Measurements from ENCODE around the gene CPT1C. TPM values are rescaled to one million over a fixed set of nuclear protein-coding genes. Genes with fewer than 3 reads are reported as not detected.

The CPT1C gene
- polyA plus RNA-seq, 3 donors from 2014 or later, result not detected

DNA sequence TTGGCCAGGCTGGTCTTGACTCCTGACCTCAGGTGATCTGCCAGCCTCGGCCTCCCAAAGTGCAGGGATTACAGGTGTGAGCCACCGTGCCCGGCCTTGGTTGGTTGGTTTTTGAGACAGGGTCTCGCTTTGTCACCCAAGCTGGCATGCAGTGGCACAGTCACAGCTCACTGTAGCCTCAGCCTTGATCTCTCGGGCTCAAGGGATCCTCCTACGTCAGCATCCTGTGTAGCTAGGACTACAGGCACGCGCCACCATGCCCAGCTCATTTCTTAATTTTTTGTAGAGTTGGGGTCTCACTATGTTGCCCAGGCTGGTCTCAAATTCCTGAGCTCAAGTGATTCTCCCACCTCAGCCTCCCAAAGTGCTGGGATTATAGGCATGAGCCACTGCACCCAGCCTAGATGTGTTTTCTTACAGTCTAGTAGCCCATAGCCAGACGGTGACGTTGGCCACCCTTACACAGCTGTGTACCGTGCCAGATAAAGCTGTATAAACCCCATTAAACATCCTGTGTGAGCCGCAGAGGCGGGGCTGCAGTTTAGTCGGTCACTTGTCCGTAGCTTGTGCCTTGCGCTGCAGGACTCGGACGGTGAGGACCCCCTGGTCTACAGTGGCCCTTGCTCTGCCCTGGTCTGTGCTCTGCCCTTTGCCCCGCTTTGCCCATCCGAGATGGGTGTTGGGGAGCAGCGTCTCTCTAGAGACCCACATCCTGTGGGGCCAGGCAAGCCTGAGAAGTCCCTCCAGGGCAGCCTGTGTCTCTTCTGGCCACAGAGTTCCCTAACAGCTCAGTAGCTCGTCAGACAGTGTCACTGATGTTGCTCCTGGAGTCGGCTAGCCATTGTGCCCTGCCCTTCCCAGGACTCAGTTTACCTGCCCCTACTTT is 35.1 kb upstream of the CPT1C start:
- H3K27ac Mint-ChIP-seq, result peak overlapping the region; percentile 81 to 99 (median 96)
- H3K4me1 Mint-ChIP-seq, result peaks cover 18 to 20% of the 10 kb centered on the region in 2 donors
- peaks cover 2 to 7% (median 5%) of the 10 kb centered on the region in 3 donors for H3K27me3 Mint-ChIP-seq (ENCODE audit: low read depth in 3 of 3)
- H3K36me3 Mint-ChIP-seq, result peaks cover 4 to 11% (median 6%) of the 10 kb centered on the region in 3 donors
- H3K4me3 Mint-ChIP-seq, result peak overlapping the region; percentile 47 to 74 (median 67)
- peak; percentile 61 to 62 (median 61) for DNase-seq
- no peaks in the 10 kb centered on the region for H3K9me3 Mint-ChIP-seq

DNA sequence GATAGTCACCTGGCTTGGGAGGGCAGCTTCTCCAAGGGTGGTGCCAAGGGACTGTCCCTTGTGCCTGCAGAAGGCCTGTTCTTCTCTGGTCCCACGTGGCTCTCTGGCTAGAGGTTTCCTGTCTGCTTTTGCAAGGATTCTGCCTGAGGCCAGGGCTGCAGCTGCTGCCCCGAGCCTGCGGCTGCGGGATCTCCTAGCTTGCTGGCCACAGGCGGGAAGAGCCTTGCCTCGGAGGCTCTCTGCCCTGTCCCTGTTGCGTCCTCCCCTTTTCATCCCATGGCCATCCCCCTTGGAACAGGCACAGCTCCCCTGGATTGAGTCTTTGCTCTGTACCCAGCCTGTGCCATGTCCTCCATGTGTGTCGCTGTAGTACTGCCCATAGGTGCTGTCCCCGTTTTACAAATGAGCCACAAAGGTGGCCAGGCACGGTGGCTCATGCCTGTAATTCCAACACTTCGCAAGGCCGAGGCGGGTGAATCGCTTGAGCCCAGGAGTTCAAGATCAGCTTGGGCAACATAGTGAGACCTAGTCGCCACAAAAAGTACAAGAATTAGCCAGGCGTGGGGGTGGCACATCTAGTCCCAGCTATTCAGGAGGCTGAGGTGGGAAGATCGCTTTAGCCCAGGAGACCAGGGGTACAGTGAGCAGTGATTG is 34.3 kb upstream of the CPT1C start:
- Mint-ChIP-seq H3K27ac (peak overlapping the region; percentile 81 to 99 (median 96)), H3K4me3 (peak overlapping the region in 3 of 5 donors; percentile 1 to 74 (median 69)), H3K9me3 (no peaks in the 10 kb centered on the region), H3K36me3 (peaks cover 4 to 11% (median 6%) of the 10 kb centered on the region in 3 donors), H3K27me3 (ENCODE audit: low read depth in 3 of 3) (peaks cover 2 to 7% (median 5%) of the 10 kb centered on the region in 3 donors), H3K4me1 (peaks cover 18 to 20% of the 10 kb centered on the region in 2 donors)
- DNase-seq, result no peak

DNA sequence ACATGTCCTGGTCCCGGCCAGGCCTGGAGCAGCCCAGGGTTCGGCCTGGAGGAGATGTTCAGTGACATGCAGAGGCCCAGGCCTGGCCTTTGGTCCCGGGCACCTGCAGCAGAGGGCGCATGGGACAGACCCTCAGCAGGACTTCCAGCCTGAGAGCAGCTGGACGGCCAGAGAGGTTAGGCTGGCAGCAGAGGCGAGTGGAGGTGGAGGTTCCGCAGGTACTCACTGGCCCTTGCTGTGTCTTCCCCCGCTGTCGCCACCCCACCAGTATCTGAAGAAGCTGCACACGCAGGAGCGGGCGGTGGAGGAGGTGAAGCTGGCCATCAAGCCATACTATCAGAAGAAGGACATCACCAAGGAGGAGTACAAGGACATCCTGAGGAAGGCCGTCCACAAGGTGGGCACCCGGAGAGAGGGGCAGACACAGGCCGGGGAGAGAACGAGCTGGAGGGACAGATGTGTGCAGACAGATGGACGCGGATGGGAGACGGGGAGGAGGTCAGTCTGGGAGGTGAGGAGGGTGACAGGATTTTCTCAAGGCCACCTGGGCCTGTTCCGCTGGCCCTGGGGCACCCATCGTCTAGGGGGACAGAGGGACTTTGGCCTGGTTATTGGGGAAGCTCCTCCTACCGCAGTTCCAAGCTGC is 33.3 kb upstream of the CPT1C start:
- Mint-ChIP-seq H3K27me3 (ENCODE audit: low read depth in 3 of 3) (peaks cover 3 to 7% (median 5%) of the 10 kb centered on the region in 3 donors), H3K4me1 (peaks cover 18 to 22% of the 10 kb centered on the region in 2 donors), H3K9me3 (no peaks in the 10 kb centered on the region), H3K36me3 (peaks cover 4 to 11% (median 6%) of the 10 kb centered on the region in 3 donors), H3K27ac (peak overlapping the region in 2 of 6 donors; percentile 46 to 67), H3K4me3 (no peak overlapping the region)
- DNase-seq, result no peak

DNA sequence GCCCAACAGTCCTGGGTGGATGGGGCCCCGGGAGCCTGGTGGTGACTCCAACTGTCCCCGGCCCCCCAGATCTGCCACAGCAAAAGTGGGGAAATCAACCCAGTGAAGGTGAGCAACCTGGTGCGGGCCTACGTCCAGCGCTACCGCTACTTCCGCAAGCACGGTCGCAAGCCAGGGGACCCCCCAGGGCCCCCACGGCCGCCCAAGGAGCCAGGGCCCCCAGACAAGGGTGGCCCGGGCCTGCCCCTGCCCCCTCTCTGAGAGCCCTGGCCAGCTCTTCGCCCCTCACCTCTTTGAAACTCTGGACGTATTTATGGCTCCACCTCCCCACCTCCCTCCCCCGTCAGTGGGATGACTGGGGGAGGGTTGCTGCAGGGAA is 32.8 kb upstream of the CPT1C start:
- H3K27ac Mint-ChIP-seq, result peak overlapping the region in 1 of 6 donors; percentile 46
- peaks cover 3 to 7% (median 4%) of the 10 kb centered on the region in 3 donors for H3K27me3 Mint-ChIP-seq (ENCODE audit: low read depth in 3 of 3)
- H3K4me3 Mint-ChIP-seq, result no peak overlapping the region
- peaks cover 4 to 11% (median 6%) of the 10 kb centered on the region in 3 donors for H3K36me3 Mint-ChIP-seq
- DNase-seq, result no peak
- peaks cover 19 to 27% of the 10 kb centered on the region in 2 donors for H3K4me1 Mint-ChIP-seq
- H3K9me3 Mint-ChIP-seq, result no peaks in the 10 kb centered on the region

DNA sequence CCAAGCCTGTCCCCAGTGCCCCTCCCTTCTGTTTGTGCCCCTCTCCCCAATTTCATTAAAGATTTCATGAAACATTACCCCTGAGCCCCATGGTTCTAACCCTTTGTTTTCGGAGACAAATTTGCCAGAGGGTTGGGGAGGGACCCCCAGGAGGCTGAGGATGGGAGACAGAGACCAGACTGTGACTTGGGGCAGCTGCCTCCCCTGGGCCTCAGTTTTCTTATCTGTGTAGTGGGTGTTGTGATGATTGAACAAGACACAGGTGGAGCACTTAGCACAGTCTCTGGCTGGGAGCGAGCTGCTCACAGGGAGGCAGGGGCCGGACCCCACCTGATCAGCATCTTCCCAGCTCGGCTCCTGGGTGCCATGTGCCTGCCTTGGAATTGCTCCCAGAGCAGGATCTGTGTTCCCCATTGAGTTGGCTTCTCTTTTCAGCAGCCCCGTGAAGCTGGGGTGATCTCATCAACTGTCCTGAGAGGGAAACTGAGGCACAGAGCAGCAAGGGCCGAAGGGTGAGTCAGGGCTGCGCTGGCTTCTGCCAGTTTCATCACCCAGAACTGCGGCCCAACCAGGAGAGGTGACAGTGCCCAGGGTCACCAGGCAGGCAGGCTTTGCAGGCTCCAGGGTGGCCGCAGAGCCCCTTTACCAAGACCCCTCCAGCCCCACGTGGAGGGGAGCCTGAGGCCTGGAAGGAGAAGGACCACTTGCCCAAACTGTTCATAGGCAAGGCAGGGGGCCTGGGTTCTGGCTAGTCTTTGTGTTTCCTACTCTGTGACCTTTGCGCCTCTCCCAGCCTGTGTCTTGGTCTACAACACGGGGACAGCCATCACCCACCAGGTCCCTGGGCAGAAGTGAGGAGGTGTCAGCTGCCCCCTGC is 32.1 kb upstream of the CPT1C start:
- Mint-ChIP-seq H3K36me3 (peaks cover 4 to 11% (median 6%) of the 10 kb centered on the region in 3 donors), H3K4me3 (no peak overlapping the region), H3K4me1 (peaks cover 25 to 32% of the 10 kb centered on the region in 2 donors), H3K27ac (peak overlapping the region in 2 of 6 donors; percentile 46 to 53), H3K9me3 (no peaks in the 10 kb centered on the region), H3K27me3 (ENCODE audit: low read depth in 3 of 3) (peaks cover 4 to 10% (median 4%) of the 10 kb centered on the region in 3 donors)
- DNase-seq, result no peak

DNA sequence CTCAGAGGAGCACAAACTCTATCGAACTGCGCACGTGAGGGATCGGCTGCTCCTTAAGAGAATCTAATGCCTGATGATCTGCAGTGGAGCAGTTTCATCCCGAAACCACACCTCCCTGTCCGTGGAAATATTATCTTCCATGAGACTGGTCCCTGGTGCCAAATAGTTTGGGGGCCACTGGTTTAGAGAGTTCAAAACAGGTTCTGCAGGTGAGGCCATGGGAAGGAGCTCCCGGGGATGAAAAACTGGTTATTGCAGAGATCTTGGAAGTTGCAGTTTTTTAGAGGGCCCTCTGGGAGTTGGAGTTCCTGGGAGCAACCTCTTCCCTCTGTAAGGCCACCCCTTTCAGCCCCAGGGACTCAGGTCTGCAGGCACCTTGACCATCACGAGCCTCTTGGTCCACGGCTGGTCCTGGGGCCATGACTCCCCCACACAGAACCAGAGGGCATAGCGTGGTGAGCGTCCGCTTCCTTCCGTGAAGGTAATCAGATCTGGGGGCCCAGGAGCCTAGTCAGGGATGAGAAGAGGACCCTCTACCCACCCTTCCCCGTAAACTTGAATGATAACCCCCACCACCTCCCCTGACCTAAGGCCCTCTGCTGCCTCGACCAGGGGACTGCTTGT is 30.5 kb upstream of the CPT1C start:
- Mint-ChIP-seq H3K27ac (peak overlapping the region in 5 of 6 donors; percentile 15 to 57 (median 21)), H3K36me3 (peaks cover 0 to 4% (median 0%) of the 10 kb centered on the region in 3 donors), H3K27me3 (ENCODE audit: low read depth in 3 of 3) (peaks cover 8 to 13% (median 10%) of the 10 kb centered on the region in 3 donors), H3K4me1 (peaks cover 34 to 35% of the 10 kb centered on the region in 2 donors), H3K4me3 (no peak overlapping the region), H3K9me3 (no peaks in the 10 kb centered on the region)
- DNase-seq, result no peak

DNA sequence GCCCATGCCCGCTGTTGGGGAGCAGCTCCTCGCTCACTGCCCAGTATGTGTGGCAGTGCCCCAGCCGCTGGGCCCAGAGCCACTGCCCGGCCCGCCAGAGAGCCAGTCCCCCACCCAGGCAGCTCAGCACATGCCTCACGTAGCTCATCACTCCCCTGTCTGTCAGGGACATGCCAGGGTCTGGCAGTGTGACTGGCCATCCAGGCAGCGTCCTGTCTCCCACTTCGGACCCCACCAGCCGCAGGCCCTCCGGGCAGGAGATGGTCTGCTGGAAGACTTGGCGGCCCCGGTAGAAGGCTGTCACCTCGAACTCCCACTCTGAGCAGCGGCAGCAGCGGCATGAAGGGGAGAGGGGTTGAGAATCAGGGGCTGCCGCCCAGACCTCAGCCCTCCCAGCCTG is 28.9 kb upstream of the CPT1C start:
- Mint-ChIP-seq H3K27ac (peak overlapping the region in 1 of 6 donors; percentile 39), H3K4me1 (peaks cover 37 to 44% of the 10 kb centered on the region in 2 donors), H3K4me3 (peak overlapping the region in 1 of 5 donors; percentile 18), H3K9me3 (no peaks in the 10 kb centered on the region), H3K27me3 (ENCODE audit: low read depth in 3 of 3) (peaks cover 7 to 14% (median 12%) of the 10 kb centered on the region in 3 donors), H3K36me3 (peaks cover 0 to 4% (median 0%) of the 10 kb centered on the region in 3 donors)
- DNase-seq, result no peak

DNA sequence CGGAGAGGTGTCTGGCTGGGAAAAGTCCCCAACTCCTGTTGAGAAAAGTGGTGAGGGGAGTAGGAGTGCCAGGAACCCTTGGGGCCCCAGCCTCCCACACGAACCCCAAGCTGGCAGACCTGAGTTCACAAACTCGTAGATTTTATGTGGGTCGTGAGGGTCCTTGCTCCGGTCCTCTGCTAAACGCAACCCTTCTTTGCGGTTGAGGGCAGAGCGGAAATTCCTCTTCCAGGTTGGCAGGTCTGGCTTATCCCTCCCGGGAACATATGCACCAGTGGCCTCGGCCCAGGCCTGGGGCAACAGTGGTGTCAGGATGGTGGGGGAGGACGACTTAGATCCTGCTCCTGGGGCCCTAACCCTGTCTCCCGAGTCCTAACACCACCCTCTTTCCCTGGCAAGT is 27.7 kb upstream of the CPT1C start:
- Mint-ChIP-seq H3K27ac (peak overlapping the region; percentile 93 to 99 (median 96)), H3K36me3 (no peaks in the 10 kb centered on the region), H3K4me1 (peaks cover 44 to 50% of the 10 kb centered on the region in 2 donors)

DNA sequence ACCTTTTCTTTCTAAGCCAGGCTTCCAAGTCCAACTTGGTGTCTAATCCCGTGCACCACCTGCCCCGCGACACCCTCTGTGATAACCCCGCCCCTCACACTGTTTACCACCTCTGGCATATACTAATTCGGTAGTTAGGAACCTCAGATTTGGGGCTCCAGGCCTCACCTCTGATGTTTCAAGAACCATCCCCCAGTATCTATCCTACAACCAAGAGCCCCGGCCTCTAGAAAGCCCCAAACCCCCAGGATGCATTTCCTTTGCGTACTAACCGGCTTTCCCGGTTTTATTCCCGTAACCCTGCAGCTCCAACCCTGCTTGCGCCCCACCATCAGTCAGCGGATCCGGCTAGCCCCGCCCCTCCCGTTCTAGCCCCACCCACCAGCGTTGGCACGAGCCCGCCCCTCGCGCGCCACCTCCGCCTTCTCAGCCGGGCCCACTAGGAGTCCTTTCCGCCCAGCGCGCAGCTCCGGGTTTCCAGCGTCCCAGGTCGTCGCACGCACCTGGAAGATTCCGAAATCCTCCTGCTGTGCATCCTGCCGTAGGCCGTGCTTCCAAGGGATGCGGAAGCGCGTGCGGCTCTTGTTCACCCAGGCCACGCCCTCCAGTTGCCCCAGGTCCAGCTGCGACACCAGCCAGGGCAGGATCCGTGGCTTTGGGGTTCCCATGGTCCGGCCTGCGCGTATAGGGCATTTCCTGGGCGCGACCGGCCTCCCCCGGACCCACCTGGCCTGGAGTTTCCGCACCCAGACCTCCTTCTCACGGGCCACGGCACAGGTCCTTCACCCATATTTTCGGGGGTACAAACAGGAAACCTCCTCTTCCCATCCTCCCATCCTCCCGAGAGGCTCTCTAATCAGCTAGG is 26.5 kb upstream of the CPT1C start:
- Mint-ChIP-seq H3K27ac (peak overlapping the region; percentile 93 to 99 (median 96)), H3K4me1 (peaks cover 44 to 50% of the 10 kb centered on the region in 2 donors), H3K27me3 (ENCODE audit: low read depth in 3 of 3) (peaks cover 7 to 12% (median 11%) of the 10 kb centered on the region in 3 donors), H3K36me3 (peaks cover 0 to under 1% (median 0%) of the 10 kb centered on the region in 3 donors), H3K9me3 (no peaks in the 10 kb centered on the region), H3K4me3 (peak overlapping the region; percentile 96 to 99 (median 97))
- peak; percentile 80 to 85 (median 82) for DNase-seq

More for the DNA sequence above, 27.7 kb upstream of the CPT1C start:
- Mint-ChIP-seq H3K9me3 (no peaks in the 10 kb centered on the region), H3K4me3 (peak overlapping the region; percentile 96 to 99 (median 97)), H3K27me3 (ENCODE audit: low read depth in 3 of 3) (peaks cover 7 to 12% (median 11%) of the 10 kb centered on the region in 3 donors)
- DNase-seq, result no peak

DNA sequence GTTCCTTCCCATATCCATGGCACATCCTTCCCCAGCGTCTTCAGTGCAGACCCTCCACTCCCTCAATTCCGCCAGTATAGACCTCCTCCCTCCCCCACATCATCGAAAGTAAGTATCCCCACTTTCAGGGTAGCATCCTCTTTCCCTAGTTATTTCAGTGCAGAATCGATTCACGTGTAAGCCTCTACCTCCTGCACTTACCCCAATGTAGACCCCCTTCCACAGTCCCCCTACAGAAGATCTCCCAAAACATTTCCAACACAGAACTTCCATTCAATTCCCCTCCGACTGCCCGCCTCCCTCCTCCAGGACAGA is 25.9 kb upstream of the CPT1C start:
- Mint-ChIP-seq H3K4me3 (peak overlapping the region; percentile 96 to 99 (median 97)), H3K27me3 (ENCODE audit: low read depth in 3 of 3) (peaks cover 7 to 12% (median 11%) of the 10 kb centered on the region in 3 donors), H3K4me1 (peaks cover 44 to 50% of the 10 kb centered on the region in 2 donors), H3K9me3 (no peaks in the 10 kb centered on the region), H3K36me3 (peaks cover 0 to 5% (median 3%) of the 10 kb centered on the region in 3 donors), H3K27ac (peak overlapping the region; percentile 93 to 99 (median 96))
- DNase-seq, result peak in 1 of 3 donors; percentile 27

DNA sequence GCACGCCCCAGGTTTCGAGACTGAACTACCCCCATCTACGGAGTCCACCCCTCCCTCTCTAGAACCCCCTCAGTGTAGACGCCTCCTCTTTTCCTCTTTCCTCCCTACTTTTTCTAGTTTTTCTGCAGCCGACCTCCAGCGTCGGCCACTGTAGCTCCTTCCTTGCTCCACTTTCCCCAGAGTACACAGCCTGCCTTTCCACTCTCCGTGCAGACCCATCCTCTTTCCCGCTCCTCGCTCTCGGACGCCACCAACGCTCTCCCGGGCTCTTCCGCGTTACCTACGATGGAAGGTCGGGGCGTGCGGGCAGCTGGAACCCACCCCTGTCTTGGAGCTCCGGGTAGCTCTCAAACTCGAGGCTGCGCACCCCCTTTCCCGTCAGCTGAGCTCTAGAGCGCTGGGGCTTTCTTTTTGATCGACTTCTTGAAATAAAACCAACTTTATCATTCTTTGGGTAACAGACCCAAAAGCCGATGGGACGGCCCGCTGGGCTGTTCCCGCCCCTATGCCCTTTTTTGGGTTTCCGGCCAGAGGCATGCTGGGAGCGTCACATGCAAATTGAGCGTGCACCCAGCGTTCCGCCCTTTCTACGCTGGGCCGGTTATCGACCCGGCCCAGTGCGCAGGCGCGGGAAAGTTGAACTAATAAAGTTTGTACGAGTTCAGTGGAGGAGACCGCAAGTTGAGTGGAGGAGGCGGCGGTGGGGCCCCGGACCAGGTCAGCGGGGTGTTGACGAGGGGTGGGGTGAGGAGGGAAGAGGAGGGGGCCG is 25.4 kb upstream of the CPT1C start, which contains the start of the genes BCL2L12 and IRF3:
TSS of gene BCL2L12 (plus strand) at position 583 of the 769 bp plus-strand sequence. CDS start 760 bp downstream, outside the sequence.
TSS of gene IRF3 (minus strand) at position 507 of the 769 bp plus-strand sequence. CDS start 1,019 bp downstream, outside the sequence.
- peaks cover 0 to 5% (median 3%) of the 10 kb centered on the region in 3 donors for H3K36me3 Mint-ChIP-seq
- DNase-seq, result peak; percentile 98
- peaks cover 7 to 12% (median 11%) of the 10 kb centered on the region in 3 donors for H3K27me3 Mint-ChIP-seq (ENCODE audit: low read depth in 3 of 3)
- peaks cover 44 to 45% of the 10 kb centered on the region in 2 donors for H3K4me1 Mint-ChIP-seq
- H3K9me3 Mint-ChIP-seq, result no peaks in the 10 kb centered on the region
- H3K4me3 Mint-ChIP-seq, result peak within 1 kb of the TSS; percentile 96 to 99 (median 97)
- H3K27ac Mint-ChIP-seq, result peak within 1 kb of the TSS; percentile 93 to 99 (median 96)
